ENCODE results near the gene HDDC2. TPM values are rescaled to one million over a fixed set of nuclear protein-coding genes. Genes with fewer than 3 reads are reported as not detected.

The HDDC2 gene
- total RNA-seq, 1 experiment from 2014 or later, result 95.6 TPM

- ChIA-PET CTCF (no interaction called here), POLR2A (no interaction called here), RAD21 (ENCODE audit: low non-redundant PET in 1 of 2, low total read pairs in 2 of 2, uncharacterized antibody in 2 of 2, unreplicated experiment in 2 of 2) (no interaction called here)
- no peak for DNase-seq (ENCODE audit: low read depth, low spot score)
- Histone ChIP-seq H3K36me3 (ENCODE audit: control insufficient read depth in 1 of 2, insufficient read depth in 2 of 2, low read length in 2 of 2) (no peaks in the 10 kb centered on the region), H3K4me1 (ENCODE audit: control insufficient read depth in 1 of 2, insufficient read depth in 2 of 2, low read length in 2 of 2) (no peaks in the 10 kb centered on the region), H3K27me3 (ENCODE audit: insufficient read depth, low read length) (peaks cover 36% of the 10 kb centered on the region), H3K79me2 (ENCODE audit: insufficient read depth, low read length) (no peaks in the 10 kb centered on the region), H3K9me2 (ENCODE audit: insufficient read depth) (no peaks in the 10 kb centered on the region), H2AFZ (ENCODE audit: low read depth, low read length, poor library complexity, severe bottlenecking) (no peak overlapping the region), H4K20me1 (ENCODE audit: insufficient read depth) (no peaks in the 10 kb centered on the region), H3K9ac (ENCODE audit: low read length) (no peak overlapping the region), H3K27ac (ENCODE audit: low read depth, low read length) (no peak overlapping the region), H3K4me2 (ENCODE audit: low read length) (no peak overlapping the region), H3K9me3 (ENCODE audit: control insufficient read depth in 1 of 2, insufficient read depth in 1 of 2, low read depth in 1 of 2, low read length in 2 of 2) (0 out of 4 replicates have a peak, but pooled peaks cover 0 to 3% of the 10 kb centered on the region in 2 experiments), H3K4me3 (replicated peaks in 1 of 2; ENCODE audit: low read depth in 1 of 2, low read length in 2 of 2) (no peak overlapping the region)
- BruUV-seq (replicated peaks), result no TSS peak
- no peak for ATAC-seq
- TF ChIP-seq REST (IDR thresholded peaks at IDR 0.05; ENCODE audit: low read depth), result no peak
- no peak for TF ChIP-seq CBX3 (IDR thresholded peaks at IDR 0.05; ENCODE audit: low read depth)
- no peak for TF ChIP-seq ZFX (IDR thresholded peaks at IDR 0.05)
- no peak for TF ChIP-seq SRF (IDR thresholded peaks at IDR 0.05; ENCODE audit: low read depth)
- no peak for TF ChIP-seq YY1 (IDR thresholded peaks at IDR 0.05; ENCODE audit: extremely low read depth, insufficient replicate concordance, low read depth, low read length)
- no peak for TF ChIP-seq ZNF274 (IDR thresholded peaks at IDR 0.05; ENCODE audit: low read depth, low read length)
- TF ChIP-seq TCF7L2 (IDR thresholded peaks at IDR 0.05; ENCODE audit: borderline replicate concordance, extremely low read depth, insufficient read depth, insufficient read length), result no peak
- TF ChIP-seq EZH2 (IDR thresholded peaks at IDR 0.05), result no peak
- TF ChIP-seq POLR2A (IDR thresholded peaks at IDR 0.05; ENCODE audit: borderline replicate concordance, extremely low read depth, insufficient read depth, insufficient read length), result no peak
- no peak for TF ChIP-seq FOSL1 (IDR thresholded peaks at IDR 0.05; ENCODE audit: low read depth)
- no peak for TF ChIP-seq ATF3 (IDR thresholded peaks at IDR 0.05)
- intact Hi-C loops (cut with micrococcal nuclease), result no loop called here
Measured at GRCh38 chr6:125337706-125338105, 35.9 kb upstream of the HDDC2 start.

All from HCT116 (cell line).